ENCODE data around the gene KLHL12.

Gene KLHL12

DNA sequence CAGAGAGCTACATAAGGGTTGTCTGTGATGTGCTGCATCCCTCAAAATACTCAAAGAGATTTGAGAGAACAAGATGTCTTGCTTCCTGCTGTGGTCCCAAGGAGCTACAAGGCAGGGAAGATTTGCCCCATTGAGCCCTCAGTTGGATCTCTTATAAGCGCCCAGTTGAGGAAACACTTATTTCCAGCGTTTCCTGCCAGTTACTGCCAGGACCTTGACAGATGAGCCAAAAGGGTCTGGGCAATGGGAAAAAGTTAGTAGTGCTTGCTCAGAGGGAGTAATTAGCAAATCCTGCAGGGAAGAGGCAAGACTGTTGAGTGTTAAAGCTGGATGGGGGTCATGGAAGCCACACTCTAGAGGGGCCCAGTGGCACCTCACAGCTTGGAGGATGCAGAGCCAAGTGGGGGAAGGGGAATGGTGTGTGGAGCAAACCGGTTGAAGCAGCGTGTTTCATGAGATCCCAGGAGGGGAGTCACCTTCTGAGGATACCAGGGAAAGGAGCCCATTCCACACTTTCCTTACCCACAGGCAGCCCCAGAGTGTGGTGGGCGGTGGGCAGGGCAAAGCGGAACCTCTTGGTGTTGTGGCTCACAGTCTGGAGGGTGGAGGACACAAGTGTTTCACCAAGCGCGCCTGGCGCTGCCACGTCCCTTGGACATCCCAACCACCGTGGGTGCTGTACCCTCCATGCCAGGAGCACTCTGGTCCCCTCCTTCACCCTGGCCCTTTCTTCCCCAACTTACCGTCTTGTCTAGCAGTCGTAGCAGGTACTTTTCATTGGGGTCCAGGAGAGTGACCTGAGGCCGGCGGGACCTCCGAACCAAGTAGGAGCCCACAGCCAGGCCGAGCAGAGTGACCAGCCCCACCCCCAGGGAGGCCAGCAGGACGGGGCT, 39.2 kb upstream of the KLHL12 start:
- TF ChIP-seq, protein P1, sequence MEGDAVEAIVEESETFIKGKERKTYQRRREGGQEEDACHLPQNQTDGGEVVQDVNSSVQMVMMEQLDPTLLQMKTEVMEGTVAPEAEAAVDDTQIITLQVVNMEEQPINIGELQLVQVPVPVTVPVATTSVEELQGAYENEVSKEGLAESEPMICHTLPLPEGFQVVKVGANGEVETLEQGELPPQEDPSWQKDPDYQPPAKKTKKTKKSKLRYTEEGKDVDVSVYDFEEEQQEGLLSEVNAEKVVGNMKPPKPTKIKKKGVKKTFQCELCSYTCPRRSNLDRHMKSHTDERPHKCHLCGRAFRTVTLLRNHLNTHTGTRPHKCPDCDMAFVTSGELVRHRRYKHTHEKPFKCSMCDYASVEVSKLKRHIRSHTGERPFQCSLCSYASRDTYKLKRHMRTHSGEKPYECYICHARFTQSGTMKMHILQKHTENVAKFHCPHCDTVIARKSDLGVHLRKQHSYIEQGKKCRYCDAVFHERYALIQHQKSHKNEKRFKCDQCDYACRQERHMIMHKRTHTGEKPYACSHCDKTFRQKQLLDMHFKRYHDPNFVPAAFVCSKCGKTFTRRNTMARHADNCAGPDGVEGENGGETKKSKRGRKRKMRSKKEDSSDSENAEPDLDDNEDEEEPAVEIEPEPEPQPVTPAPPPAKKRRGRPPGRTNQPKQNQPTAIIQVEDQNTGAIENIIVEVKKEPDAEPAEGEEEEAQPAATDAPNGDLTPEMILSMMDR (IDR thresholded peaks at IDR 0.05): no peak

DNA sequence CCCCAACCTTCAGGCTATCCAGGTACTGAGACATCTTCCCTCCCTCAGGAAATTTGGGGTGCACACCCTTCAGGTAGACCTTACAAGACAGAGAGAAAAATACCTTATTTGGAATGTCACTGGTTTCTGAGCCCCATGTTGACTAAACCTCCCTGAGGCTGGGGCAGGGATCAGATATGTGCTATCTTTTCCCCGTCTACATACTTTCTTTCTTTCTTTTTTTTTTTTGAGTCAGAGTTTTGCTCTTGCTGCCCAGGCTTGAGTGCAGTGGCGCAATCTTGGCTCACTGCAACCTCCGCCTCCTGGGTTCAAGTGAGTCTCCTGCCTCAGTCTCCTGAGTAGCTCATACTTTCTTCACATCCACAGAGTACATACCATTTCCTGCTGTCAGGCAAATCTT, 38.4 kb upstream of the KLHL12 start:
- TF ChIP-seq, protein P1 (IDR thresholded peaks at IDR 0.05): no peak

DNA sequence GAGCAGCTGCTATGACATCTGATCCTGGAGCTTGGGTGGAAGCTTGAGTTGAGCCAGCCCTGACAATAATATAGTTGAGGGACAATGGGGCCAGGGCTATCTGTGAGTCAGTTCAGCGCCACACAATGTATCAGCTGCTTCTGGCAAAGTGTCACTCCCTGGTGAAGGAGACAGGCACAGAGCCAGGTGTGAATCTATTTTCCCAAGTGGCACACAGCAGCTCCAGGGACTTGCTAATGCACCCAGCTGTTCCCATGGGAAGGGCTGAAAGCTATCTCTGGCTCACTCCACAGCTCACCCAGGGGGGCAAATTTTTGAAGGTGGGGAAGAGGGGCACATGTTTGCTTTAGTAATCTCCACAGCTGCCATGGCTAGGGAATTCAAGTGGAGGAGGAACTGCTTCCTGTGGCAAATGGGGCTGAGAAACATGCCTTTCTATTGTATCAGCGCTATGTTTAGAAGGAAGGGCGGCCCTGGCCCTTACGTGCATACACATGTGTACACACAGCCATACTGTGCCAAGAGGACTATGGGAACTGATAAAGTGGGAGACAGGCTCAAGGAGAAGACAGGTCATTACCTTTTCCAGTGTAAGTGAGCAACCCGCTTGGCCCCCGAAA, 37.9 kb upstream of the KLHL12 start:
- TF ChIP-seq, protein P1 (IDR thresholded peaks at IDR 0.05): no peak

DNA sequence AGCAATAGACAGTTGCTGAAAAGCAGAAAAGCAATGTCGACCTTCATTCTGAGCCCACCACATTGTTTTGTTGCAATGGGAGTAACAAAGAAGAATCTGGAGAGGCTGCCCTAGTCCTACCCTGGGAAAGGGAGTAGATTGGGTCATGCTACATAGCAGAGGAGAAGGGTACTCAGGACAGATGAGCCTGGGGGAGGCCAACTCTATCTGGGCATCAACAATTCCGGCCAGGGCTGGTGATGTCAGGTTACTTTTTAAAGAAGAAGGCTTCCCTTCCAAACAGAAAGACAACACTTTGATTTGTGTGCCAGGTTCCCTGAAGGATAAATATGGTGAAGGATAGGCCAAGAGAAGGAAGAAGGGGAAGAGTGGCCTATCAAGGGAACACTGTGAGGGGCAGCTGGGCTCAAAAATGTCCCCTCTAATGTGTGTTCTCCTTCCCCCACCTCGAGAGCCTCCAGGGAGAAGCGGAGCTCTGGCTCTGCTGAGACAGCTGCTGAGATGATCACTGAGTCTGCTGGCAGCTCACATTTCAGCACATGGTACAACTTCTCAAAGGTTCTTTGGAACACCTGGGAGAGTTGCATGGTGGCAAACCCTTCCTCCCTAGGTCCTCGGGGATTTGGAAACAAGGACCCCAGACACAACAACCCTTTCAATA, 34.3 kb upstream of the KLHL12 start:
- TF ChIP-seq, protein P1 (IDR thresholded peaks at IDR 0.05): no peak

DNA sequence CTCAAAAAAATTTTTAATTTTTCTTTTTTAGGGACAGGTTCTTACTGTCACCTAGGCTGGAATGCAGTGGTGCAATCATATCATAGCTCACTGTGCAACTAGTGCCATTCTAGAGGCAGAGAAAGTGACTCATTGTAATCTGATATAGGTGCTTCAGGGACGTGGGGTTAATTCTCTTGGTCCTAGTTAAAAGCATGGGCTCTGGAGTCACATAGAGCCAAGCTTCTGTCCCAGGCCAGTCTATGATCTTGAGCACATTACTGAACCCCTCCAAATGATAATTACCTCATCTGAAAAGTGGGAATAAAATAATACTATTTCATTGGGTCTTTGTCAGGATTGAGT, 32.2 kb upstream of the KLHL12 start:
- TF ChIP-seq, protein P1 (IDR thresholded peaks at IDR 0.05): no peak

DNA sequence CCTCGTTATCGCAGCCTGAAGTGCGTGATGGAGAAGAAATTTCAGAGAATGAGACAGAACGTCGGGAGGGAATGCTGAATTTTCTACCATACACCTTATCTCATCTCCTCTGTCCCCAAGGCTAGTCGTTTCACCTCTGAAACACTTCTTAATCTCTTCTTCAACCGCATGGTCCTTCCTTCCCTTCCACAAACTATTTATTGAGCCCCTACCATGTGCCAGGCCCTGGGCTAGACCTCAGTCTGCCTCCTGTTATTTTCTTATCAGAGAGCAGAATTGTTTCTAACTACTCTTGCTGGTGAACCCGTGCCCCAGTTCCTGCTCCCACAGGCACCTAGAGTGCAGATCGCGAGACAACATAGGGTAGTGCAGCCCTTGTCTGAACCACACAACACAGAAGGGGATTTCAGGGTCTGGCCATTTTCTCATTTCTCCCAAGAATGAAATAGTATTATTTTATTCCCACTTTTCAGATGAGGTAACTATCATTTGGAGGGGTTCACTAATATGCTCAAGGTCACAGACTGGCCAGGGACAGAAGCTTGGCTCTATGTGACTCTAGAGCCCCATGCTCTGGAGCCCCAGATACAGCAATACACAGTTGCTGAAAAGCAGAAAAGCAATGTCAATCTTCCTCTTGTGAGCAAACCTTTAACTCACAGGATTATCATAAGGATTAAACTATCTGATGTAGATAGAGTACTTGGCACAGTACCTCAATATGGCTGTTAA, 31.7 kb upstream of the KLHL12 start:
- TF ChIP-seq, protein P1 (IDR thresholded peaks at IDR 0.05): no peak

All from LNCAP (cell line).